Jurkat, Clone E6-1 (cell line): ENCODE results near the gene ZNF17.

Experiments used
- DNase-seq: peaks from one replicate; pipeline ENCODE4 v3.0.0-alpha.2; 2011; ENCODE audit warnings: low read depth, low spot score
- H3K4me3 ChIP-seq: 2 replicates; pipeline ENCODE4 v1.5.1; 2011; ENCODE audit warnings: mild to moderate bottlenecking, low read length, control low read depth, moderate library complexity

The ZNF17 gene

DNA sequence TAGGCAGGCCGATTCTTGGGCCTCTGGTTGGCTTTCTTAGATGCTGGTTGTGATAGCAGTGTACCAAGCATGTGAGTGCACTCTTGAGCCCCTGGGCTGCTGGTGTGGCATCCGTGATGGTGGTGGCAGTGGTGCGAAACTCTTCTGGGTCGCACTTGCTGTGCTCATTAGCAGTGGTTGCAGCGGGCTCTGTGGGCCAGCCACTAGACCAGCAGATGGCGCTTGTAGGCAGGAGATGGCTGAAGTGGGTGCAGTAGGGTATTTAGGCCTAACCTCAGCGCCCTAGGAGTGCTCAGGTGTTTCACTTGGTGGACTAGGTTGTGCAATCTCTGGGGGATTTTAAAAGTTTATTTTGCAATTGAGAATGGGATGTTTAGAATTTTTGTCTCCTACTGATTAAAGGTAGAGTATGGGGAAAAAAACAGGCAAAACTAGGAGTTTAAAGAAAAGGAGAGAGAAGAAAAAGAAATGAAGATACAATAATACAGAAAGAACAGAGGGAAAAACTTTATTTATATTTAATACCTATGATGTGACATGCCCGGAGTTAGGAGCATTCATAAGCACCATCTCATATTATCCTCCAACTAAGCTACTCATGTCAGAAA is 4.3 kb upstream of the ZNF17 start:
- DNase-seq, result peak; percentile 69
- H3K4me3 ChIP-seq, result no peak overlapping the region

DNA sequence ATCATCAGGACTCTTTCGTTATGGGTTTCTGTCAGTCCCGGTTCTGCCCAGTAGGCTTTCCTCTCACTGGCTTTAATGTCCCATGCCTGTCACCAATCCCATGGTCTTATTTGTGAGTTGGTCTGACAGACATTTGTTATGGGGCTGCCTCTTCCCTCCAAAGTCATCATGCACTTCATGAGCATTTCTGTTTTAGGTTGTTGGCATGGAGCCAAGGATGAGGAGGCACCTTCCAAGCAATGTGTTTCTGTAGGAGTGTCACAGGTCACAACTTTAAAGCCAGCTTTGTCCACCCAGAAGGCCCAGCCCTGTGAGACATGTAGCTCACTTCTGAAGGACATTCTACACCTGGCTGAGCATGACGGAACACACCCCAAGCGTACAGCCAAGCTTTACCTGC is 8.5 kb downstream of the ZNF17 start:
- no peak for DNase-seq
- no peak overlapping the region for H3K4me3 ChIP-seq

DNA sequence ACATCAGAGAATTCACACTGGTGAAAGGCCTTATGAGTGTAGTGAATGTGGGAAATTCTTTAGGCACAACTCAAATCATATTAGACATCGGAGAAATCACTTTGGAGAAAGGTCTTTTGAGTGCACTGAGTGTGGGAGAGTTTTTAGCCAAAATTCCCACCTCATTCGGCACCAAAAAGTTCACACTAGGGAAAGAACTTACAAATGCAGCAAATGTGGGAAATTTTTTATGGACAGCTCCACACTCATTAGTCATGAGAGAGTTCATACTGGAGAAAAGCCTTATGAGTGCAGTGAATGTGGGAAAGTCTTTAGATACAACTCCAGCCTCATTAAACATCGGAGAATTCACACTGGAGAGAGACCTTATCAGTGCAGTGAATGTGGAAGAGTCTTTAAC is 10.1 kb downstream of the ZNF17 start:
- no peak overlapping the region for H3K4me3 ChIP-seq
- no peak for DNase-seq

DNA sequence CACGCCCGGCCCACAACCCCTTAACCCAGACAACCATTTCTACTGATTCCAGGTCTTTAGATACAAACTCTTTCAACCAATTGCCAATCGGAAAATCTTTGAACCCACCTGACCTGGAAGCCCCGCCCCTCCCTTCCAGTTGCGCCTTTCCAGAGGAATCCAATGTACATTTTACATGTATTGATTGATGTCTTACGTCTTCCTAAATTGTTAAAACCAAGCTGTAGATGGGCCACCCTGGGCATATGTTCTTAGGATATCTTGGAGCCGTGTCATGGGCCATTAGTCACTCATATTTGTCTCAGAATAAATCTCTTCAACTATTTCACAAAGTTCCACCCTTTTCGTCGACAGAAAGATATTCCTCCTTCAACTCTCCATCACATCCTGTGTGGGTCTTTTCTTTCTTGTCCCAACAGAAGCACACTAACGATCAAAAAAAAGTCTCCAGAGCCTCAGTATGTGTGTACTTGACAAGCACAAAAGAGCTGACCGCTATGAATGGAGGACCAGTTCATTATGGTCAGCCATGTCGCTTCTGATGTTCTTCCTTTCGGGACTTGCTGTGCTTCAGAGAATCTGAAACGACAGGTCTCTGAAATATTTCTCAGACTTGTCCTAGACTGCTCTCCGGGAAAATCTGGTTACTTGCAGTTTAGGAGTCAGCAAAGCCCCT is 23.6 kb downstream of the ZNF17 start:
- peak overlapping the region; percentile 87 for H3K4me3 ChIP-seq
- no peak for DNase-seq

DNA sequence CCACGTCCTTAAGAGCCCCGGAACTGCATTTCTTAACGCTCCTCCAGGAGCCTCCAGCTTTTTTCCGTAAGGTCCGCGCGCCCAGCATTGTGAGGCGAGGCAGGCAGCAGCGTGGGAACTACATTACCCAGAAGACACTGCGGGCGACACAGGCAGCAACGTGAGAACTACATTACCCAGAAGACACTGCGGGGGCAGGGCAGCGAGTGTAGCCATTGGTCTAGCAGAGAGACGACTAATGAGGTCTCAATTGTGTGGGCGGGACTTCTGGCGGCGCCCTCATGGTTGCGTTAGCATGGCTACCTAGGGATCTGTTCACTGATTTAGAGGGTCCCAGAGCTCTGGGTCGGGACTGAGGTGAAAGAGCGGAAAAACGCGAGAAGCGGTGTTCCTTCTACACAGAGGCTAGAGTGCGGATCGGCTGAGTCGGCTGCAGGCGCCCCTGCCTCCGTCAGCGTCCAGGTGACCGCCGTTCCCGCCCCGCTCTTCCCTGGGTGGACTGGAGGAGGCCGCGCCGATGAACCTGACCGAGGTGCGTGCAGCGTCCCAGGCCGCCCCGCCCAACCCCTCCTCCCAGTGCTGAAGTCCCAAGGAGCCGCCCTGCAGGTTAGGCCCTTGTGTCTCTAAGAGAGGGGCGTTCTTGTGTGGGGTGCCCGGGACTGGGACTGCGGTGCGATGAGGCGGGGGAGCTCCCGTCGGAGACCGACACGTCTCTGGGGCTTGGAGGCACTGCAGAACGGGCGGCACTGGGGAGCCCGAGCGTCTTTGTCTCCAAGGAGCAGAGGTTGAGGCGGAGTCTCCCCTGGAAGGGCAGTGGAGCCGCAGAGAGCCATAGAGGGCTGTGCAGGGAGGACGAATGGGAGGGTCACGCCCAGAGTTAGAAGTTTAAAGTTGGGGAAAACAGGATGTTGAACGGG is 24.4 kb downstream of the ZNF17 start, which contains the start of gene ZNF749:
ZNF749 (plus strand) TSS at position 264 of the 917 bp plus-strand sequence; CDS start at position 518, 254 bp downstream.
- peak; percentile 98 for DNase-seq

DNA sequence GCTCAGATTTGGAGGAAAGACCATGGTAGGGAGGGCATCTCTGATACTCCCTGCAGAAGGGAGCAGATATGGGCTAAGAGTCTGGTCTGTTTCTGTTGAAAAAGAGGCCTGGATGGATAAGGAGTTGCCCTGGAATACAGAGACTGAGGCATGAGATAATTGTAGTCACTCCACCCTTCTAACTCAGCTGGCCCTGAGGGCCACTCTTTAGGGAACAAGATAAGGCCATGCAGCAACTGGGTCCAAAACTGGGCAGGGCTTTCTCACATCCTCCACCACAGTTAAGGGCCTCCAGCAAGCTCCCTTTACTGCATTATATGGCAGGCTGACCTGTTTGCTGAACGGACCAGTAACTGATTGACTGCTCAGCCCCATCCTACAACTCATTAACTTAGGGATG is 25.5 kb downstream of the ZNF17 start:
- peak overlapping the region; percentile 87 for H3K4me3 ChIP-seq
- no peak for DNase-seq

More for the DNA sequence above, 24.4 kb downstream of the ZNF17 start, which contains the start of gene ZNF749:
- peak within 1 kb of the TSS; percentile 87 for H3K4me3 ChIP-seq

DNA sequence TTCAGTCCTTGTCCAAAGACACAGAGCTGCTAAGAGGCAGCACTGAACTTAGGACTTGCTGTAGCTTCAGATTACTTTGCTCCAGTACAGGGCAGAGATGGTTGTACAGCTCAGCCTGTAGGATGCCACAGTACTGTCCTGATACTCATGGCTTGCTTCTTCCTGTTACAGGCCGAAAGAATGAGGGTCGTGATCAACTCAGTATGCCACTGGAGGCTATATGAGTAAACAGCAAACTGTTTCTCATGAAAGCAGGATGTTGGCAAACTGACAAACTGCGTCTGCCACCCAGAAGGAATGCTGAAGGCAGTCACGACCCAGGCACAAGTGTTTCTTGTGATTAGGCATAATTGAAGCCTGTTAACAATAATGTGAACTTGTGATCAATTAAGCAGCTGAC is 27.0 kb downstream of the ZNF17 start:
- DNase-seq, result no peak
- no peak overlapping the region for H3K4me3 ChIP-seq

DNA sequence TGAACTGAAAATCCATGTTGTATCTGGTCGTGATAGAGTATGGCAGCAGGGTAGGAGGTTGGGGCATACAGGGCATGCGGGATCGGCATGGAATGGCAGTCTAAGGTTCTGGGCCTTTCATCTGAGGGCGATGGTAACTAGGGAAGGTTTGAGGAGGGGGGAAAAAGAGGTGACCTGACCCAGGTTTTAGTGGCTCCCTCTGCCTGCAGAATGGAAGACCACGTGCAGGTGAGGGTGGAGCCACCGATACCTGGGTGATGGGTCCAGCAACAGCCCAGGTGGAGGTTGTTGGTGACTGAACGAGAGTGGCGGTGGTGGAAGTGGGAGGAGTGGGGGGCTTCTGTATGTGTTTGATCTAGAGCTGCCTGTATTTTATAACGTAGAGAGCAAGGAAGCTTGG is 28.0 kb downstream of the ZNF17 start:
- DNase-seq, result no peak
- H3K4me3 ChIP-seq, result no peak overlapping the region

DNA sequence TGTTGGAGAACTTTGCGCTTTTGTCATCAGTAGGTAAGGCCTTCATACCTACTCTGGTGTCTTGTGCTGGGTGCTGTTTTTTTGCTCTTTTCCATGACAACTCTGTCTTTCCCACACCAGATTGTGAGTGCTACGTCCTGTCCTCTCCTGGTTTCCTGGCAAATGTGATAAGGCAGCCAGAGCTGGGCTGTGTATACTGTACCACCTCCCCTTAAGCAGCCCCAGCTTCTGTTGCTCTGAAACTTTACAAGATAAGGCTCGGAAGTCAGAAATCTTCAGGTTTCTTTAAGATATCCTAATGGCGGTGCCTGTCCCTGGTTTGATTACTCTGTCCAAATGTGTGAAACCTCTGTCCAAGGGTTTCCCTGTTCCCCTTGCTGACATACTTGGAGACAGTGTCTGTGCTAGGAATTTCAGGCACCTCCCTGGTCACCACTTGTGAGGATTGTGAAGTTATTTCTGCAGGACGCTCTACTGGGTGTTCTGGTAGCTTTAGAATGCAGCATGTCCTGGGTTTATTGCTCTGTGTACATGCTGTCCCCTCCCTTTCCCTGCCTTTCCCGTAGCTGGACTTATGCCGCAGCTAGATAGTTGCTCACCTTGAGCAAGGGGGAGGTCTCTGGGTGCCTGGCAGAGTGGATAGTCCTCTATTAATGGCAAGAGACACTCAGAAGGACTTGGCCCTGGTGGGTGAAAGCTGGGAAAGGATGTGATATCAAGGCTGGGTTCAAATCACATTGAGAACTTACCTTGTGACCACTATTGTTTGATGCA is 31.2 kb downstream of the ZNF17 start:
- no peak for DNase-seq
- no peak overlapping the region for H3K4me3 ChIP-seq

DNA sequence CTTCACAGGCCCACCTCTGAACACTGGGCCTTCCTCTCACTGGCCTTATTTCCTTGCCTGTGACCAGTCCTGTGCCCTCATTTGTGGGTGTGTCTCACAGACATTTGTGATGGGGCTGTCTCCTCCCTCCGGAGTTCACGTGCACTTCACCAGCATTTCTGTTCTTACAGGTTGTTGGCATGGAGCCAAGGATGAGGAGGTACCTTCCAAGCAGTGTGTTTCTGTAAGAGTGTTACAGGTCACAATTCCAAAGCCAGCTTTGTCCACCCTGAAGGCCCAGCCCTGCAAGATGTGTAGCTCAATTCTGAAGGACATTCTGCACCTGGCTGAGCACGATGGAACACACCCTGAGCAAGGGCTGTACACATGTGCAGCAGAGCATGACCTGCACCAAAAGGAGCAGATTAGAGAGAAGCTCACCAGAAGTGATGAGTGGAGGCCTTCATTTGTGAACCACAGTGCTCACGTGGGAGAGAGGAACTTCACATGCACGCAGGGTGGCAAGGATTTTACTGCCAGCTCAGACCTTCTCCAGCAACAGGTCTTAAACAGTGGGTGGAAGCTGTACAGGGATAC is 32.2 kb downstream of the ZNF17 start:
- DNase-seq, result no peak
- H3K4me3 ChIP-seq, result no peak overlapping the region

DNA sequence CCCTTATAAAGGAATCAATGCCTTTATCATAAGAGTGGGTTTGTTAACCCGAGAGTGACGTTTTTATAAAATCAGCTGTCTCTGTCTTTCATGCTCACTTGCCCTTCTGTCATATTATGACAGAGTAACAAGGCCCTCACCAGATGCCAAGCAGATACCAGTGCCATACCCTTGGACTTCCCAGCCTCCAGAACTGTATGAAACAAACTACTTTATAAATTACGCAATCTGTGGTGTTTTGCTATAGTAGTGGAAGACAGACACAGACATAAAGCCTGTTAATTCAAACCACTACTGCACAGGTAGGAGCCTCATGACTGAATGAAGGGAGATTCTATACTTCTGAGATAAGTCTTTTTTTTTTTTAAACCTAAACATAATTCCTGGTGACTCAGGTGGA is 41.3 kb downstream of the ZNF17 start:
- no peak overlapping the region for H3K4me3 ChIP-seq
- DNase-seq, result no peak

DNA sequence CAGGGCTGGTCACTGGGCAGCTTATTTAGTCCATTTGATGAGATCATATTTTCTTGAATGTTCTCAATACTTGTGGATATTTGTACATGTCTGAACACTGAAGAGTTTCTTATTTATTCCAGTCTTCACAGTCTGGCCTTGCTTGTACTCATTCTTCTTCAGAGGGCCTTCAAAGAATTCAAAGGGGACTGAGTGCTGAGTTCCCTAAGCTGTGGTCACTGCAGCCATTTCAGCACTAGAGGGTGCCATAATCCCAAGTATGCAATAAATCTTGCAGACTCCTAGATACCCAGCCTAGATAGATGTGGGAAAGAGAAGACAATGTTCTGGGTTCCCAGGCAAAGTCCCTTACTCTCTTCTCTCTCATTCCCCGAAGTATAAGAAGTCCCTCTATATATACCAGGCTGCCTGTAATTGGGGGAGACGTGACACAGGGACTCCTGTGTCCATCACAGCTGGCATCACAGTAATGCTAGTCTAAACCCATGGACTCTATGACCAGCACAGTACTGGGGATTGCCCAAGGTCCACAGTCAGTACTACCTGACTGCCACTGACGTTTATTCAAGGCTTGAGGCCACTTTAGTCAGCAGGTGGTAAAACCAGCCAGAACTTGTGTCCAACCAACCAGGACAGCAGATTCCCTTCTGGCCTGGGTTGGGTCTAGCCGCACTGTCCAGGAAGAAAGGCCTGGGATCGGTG is 54.9 kb downstream of the ZNF17 start:
- peak; percentile 63 for DNase-seq
- H3K4me3 ChIP-seq, result no peak overlapping the region

DNA sequence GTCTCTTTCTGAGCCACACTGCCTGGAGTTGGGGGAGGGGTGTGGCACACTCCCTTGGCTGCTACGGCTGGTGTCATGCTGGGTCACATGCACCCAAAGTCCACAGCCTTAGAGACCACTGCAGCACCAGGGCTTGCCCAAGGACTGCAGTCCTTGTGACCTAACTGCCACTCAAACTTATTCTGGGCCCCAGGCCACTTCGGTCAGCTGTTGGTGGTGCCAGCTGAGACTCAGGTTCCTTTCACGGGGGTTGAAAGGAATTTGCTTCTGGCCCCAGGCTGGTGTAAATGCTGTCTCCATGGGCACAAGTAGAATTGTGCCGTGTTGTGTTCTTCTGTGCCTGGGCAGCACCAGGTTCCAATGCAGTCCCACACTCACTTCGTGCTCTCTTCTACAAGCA is 55.5 kb downstream of the ZNF17 start:
- DNase-seq, result no peak
- no peak overlapping the region for H3K4me3 ChIP-seq
